HG02943 (cell line): ENCODE results near the gene LMF1.
"Not testable (repeated sequence)": the region's sequence is repeated elsewhere in the genome, so short reads cannot be mapped to it uniquely, and the experiment has no call there.

ENCODE experiments used
- ATAC-seq: cut with Tn5 transposase; IDR thresholded peaks from one replicate; pipeline ENCODE4 v1.9.1; 2021; ENCODE audit warnings: mild to moderate bottlenecking, low read depth, moderate library complexity; ENCODE audit not compliant: unreplicated experiment

The LMF1 gene

GRCh38 chr16:899683-900060, 71.1 kb downstream of the LMF1 start:
- ATAC-seq: no peak

- ATAC-seq: no peak
Measured at GRCh38 chr16:898761-899682, 71.8 kb downstream of the LMF1 start.

- ATAC-seq: no peak
Measured at GRCh38 chr16:898216-898615, 72.6 kb downstream of the LMF1 start.

- no peak for ATAC-seq
Measured at GRCh38 chr16:897701-898100, 73.1 kb downstream of the LMF1 start.

- ATAC-seq: no peak
Measured at GRCh38 chr16:897200-897543, 73.6 kb downstream of the LMF1 start.

GRCh38 chr16:896261-897199, 74.3 kb downstream of the LMF1 start:
- no peak for ATAC-seq

GRCh38 chr16:895371-895770, 75.4 kb downstream of the LMF1 start:
- ATAC-seq: no peak

- ATAC-seq: no peak
Measured at GRCh38 chr16:894841-895240, 75.9 kb downstream of the LMF1 start.

- no peak for ATAC-seq
Measured at GRCh38 chr16:894136-894535, 76.6 kb downstream of the LMF1 start.

GRCh38 chr16:893360-893759, 77.4 kb downstream of the LMF1 start:
- ATAC-seq: no peak

- no peak for ATAC-seq
Measured at GRCh38 chr16:892536-893255, 78.1 kb downstream of the LMF1 start.

GRCh38 chr16:892006-892405, 78.8 kb downstream of the LMF1 start:
- no peak for ATAC-seq

GRCh38 chr16:891353-891740, 79.4 kb downstream of the LMF1 start:
- ATAC-seq: no peak

GRCh38 chr16:890716-891352, 80.0 kb downstream of the LMF1 start:
- no peak for ATAC-seq

- no peak for ATAC-seq
Measured at GRCh38 chr16:890217-890616, 80.6 kb downstream of the LMF1 start.

GRCh38 chr16:889586-889985, 81.2 kb downstream of the LMF1 start:
- no peak for ATAC-seq

GRCh38 chr16:888901-889570, 81.7 kb downstream of the LMF1 start:
- no peak for ATAC-seq

- not testable (repeated sequence) for ATAC-seq
Measured at GRCh38 chr16:888456-888855, 82.3 kb downstream of the LMF1 start.

GRCh38 chr16:887846-888245, 82.9 kb downstream of the LMF1 start:
- no peak for ATAC-seq
